GM23248 (cell line): Measurements from ENCODE around the gene TRIM44. TPM values are rescaled to one million over a fixed set of nuclear protein-coding genes. Genes with fewer than 3 reads are reported as not detected.

Source experiments
- DNase-seq: peaks from one replicate; pipeline ENCODE4 v3.0.0-alpha.2; 2015
- H2AFZ ChIP-seq: fragments of 200-600 bp; sonication (generic); 2 replicates; pipeline ENCODE4 v1.6.1; 2016; ENCODE audit warnings: antibody characterized with exemption
- H3F3A ChIP-seq: fragments of 200-600 bp; sonication (generic); 2 replicates; pipeline ENCODE4 v1.6.1; 2016; ENCODE audit warnings: mild to moderate bottlenecking, antibody characterized with exemption, mixed run types; ENCODE audit not compliant: insufficient read depth
- H3K27ac ChIP-seq: fragments of 200-600 bp; sonication (generic); 2 replicates; pipeline ENCODE4 v1.5.1; 2016; ENCODE audit warnings: mild to moderate bottlenecking
- H3K27me3 ChIP-seq: fragments of 200-600 bp; sonication (generic); replicated peaks from 2 replicates; pipeline ENCODE4 v1.6.1; 2016; ENCODE audit warnings: mild to moderate bottlenecking; ENCODE audit not compliant: insufficient read depth
- H3K36me3 ChIP-seq: fragments of 200-600 bp; sonication (generic); 2 replicates; pipeline ENCODE4 v1.6.1; 2016; ENCODE audit warnings: low read depth, mild to moderate bottlenecking
- H3K4me1 ChIP-seq: fragments of 200-600 bp; sonication (generic); 2 replicates; pipeline ENCODE4 v1.6.1; 2016; ENCODE audit warnings: mild to moderate bottlenecking; ENCODE audit not compliant: insufficient read depth
- H3K4me2 ChIP-seq: fragments of 200-600 bp; sonication (generic); one replicate; pipeline ENCODE4 v1.6.1; 2016; ENCODE audit warnings: mild to moderate bottlenecking; ENCODE audit not compliant: unreplicated experiment
- H3K4me3 ChIP-seq: fragments of 200-600 bp; sonication (generic); 2 replicates; pipeline ENCODE4 v1.5.1; 2016; ENCODE audit warnings: mild to moderate bottlenecking
- H3K79me2 ChIP-seq: fragments of 200-600 bp; sonication (generic); 2 replicates; pipeline ENCODE4 v1.6.1; 2016; ENCODE audit warnings: mild to moderate bottlenecking; ENCODE audit not compliant: insufficient read depth
- H3K9ac ChIP-seq: fragments of 200-600 bp; sonication (generic); 2 replicates; pipeline ENCODE4 v1.6.1; 2016; ENCODE audit warnings: mild to moderate bottlenecking
- H3K9me2 ChIP-seq: fragments of 200-600 bp; sonication (generic); 2 replicates; pipeline ENCODE4 v1.6.1; 2016; ENCODE audit warnings: mixed run types, mild to moderate bottlenecking, moderate library complexity; ENCODE audit not compliant: insufficient read depth
- H3K9me3 ChIP-seq: fragments of 200-600 bp; sonication (generic); one replicate; pipeline ENCODE4 v1.6.1; 2017; ENCODE audit warnings: low read depth
- H4K20me1 ChIP-seq: fragments of 200-600 bp; sonication (generic); 2 replicates; pipeline ENCODE4 v1.6.0; 2016; ENCODE audit not compliant: insufficient read depth
- EZH2 ChIP-seq: fragments of 200-600 bp; sonication (generic); IDR thresholded peaks from 2 replicates; pipeline ENCODE4 v1.6.1; 2018; ENCODE audit warnings: antibody characterized with exemption, mild to moderate bottlenecking; ENCODE audit not compliant: insufficient read depth, poor library complexity, severe bottlenecking
- EZH2phosphoT487 ChIP-seq: fragments of 200-600 bp; sonication (generic); IDR thresholded peaks from 2 replicates; pipeline ENCODE4 v1.6.1; 2018; ENCODE audit warnings: antibody characterized with exemption, moderate library complexity, mild to moderate bottlenecking, low read depth; ENCODE audit not compliant: insufficient read depth
- WGBS, 2 experiments: methylation state at CpG; one replicate each; pipeline ENCODE4 v1.1.6; 2015 to 2017; ENCODE audit warnings: low lambda C conversion rate in 2 of 2, low coverage in 1 of 2; ENCODE audit errors: missing lambda C conversion rate in 2 of 2; 5-methylcytosine and 5-hydroxymethylcytosine counted together
- in situ Hi-C: fragments of 300-500 bp; cut with MboI; formaldehyde crosslinking; loops from 2 replicates; pipeline ENCODE4 v1.15.0; 2020
- polyA plus RNA-seq: library from polyadenylated mRNA; unstranded; fragments of >200 nt; fragmentation: Nextera tagmentation; extraction: Ambion mirVana; gene quantifications from 2 replicates; pipeline ENCODE4 v1.2.1, GENCODE V29; 2016
- total RNA-seq: library from RNA; depleted of rRNA; stranded (reverse); fragments of >200 nt; shearing (Covaris generic); gene quantifications from 2 replicates; pipeline ENCODE4 v1.2.3, GENCODE V29; 2014

Gene TRIM44
- total and polyA plus RNA-seq, 2 experiments from 2014 or later = 32.2 to 37.1 TPM

GRCh38 chr11:35734669-35735410 is 72.3 kb downstream of the TRIM44 start:
- 97 to 98% methylated on average over 2 of the region's 2 CpGs for WGBS, 2 experiments
- no peak overlapping the region for H3K4me3 ChIP-seq
- no peak overlapping the region for H3K4me2 ChIP-seq
- in situ Hi-C loops = no loop called here
- DNase-seq = no peak
- H3K9ac ChIP-seq = no peak overlapping the region
- TF ChIP-seq EZH2phosphoT487 (no peak), EZH2 (no peak)
- peaks cover 16% of the 10 kb centered on the region; the same call in 1 of the 2 replicates for H3K36me3 ChIP-seq
- no peaks in the 10 kb centered on the region for H3K27me3 ChIP-seq
- H3F3A ChIP-seq = no peaks in the 10 kb centered on the region
- no peak overlapping the region for H2AFZ ChIP-seq
- no peak overlapping the region for H3K27ac ChIP-seq
- H3K9me3 ChIP-seq = no peaks in the 10 kb centered on the region
- H4K20me1 ChIP-seq = no peaks in the 10 kb centered on the region; the same call in 1 of the 2 replicates
- no peaks in the 10 kb centered on the region for H3K9me2 ChIP-seq
- H3K79me2 ChIP-seq = peaks cover 7% of the 10 kb centered on the region; the same call in 1 of the 2 replicates
- H3K4me1 ChIP-seq = no peaks in the 10 kb centered on the region

- no peaks in the 10 kb centered on the region for H3K9me3 ChIP-seq
- no peak overlapping the region for H3K4me2 ChIP-seq
- no peak overlapping the region for H3K4me3 ChIP-seq
Measured at GRCh38 chr11:35735411-35735810, 72.8 kb downstream of the TRIM44 start.

GRCh38 chr11:35735903-35736302 is 73.3 kb downstream of the TRIM44 start:
- no peak overlapping the region for H3K27ac ChIP-seq
- no peaks in the 10 kb centered on the region for H4K20me1 ChIP-seq
- H3K4me3 ChIP-seq = no peak overlapping the region
- H3K27me3 ChIP-seq = no peaks in the 10 kb centered on the region
- H3K9me2 ChIP-seq = no peaks in the 10 kb centered on the region
- H3K36me3 ChIP-seq = peaks cover 11% of the 10 kb centered on the region; the same call in 1 of the 2 replicates
- DNase-seq = no peak
- TF ChIP-seq EZH2 (no peak), EZH2phosphoT487 (no peak)
- H3K4me1 ChIP-seq = no peaks in the 10 kb centered on the region
- H3F3A ChIP-seq = no peaks in the 10 kb centered on the region
- in situ Hi-C loops = no loop called here
- no peak overlapping the region for H3K9ac ChIP-seq
- no peak overlapping the region for H3K4me2 ChIP-seq
- H3K79me2 ChIP-seq = peaks cover 7% of the 10 kb centered on the region; the same call in 1 of the 2 replicates
- H3K9me3 ChIP-seq = no peaks in the 10 kb centered on the region
- no peak overlapping the region for H2AFZ ChIP-seq

More at GRCh38 chr11:35735411-35735810, 72.8 kb downstream of the TRIM44 start:
- Histone ChIP-seq H2AFZ (no peak overlapping the region), H3K9me2 (no peaks in the 10 kb centered on the region), H3K9ac (no peak overlapping the region), H3K27ac (no peak overlapping the region), H3K4me1 (no peaks in the 10 kb centered on the region), H3K27me3 (no peaks in the 10 kb centered on the region), H3F3A (no peaks in the 10 kb centered on the region), H3K79me2 (peaks cover 7% of the 10 kb centered on the region; the same call in 1 of the 2 replicates), H3K36me3 (peaks cover 13% of the 10 kb centered on the region; the same call in 1 of the 2 replicates), H4K20me1 (no peaks in the 10 kb centered on the region)
- TF ChIP-seq EZH2phosphoT487 (no peak), EZH2 (no peak)
- 95 to 97% methylated on average over 2 of the region's 2 CpGs for WGBS, 2 experiments
- DNase-seq = no peak
- in situ Hi-C loops = no loop called here

- H3K4me1 ChIP-seq = no peaks in the 10 kb centered on the region
- in situ Hi-C loops = no loop called here
- 0 out of 2 replicates have a peak, but pooled peaks cover 5% of the 10 kb centered on the region for H3K36me3 ChIP-seq
- TF ChIP-seq EZH2 (no peak), EZH2phosphoT487 (no peak)
- no peaks in the 10 kb centered on the region for H3K9me3 ChIP-seq
- no peak overlapping the region for H2AFZ ChIP-seq
- peaks cover 4% of the 10 kb centered on the region; the same call in 1 of the 2 replicates for H3K79me2 ChIP-seq
- H3K27me3 ChIP-seq = no peaks in the 10 kb centered on the region
- WGBS, 2 experiments = 99 to 100% methylated on average over 2 of the region's 2 CpGs
- H3F3A ChIP-seq = no peaks in the 10 kb centered on the region
- H3K4me2 ChIP-seq = no peak overlapping the region
- no peak overlapping the region for H3K9ac ChIP-seq
- no peaks in the 10 kb centered on the region for H3K9me2 ChIP-seq
- DNase-seq = no peak
- H3K4me3 ChIP-seq = no peak overlapping the region
- H3K27ac ChIP-seq = no peak overlapping the region
- H4K20me1 ChIP-seq = no peaks in the 10 kb centered on the region
Measured at GRCh38 chr11:35736952-35737351, 74.4 kb downstream of the TRIM44 start.
